Ovary (tissue), 9 donors: ENCODE results near the gene SAMD1. TPM values are rescaled to one million over a fixed set of nuclear protein-coding genes. Genes with fewer than 3 reads are reported as not detected.

ENCODE experiments used
- DNase-seq, 5 donors: peaks; one replicate each; pipeline ENCODE4 v3.0.0-alpha.2; 2019 to 2020
- H3K27ac ChIP-seq, 2 donors: fragments of 200-600 bp; one replicate each; pipeline versions ENCODE4 v1.5.1 to v1.8.0; 2019 to 2022
- H3K27me3 ChIP-seq: fragments of 200-600 bp; one replicate; pipeline ENCODE4 v1.8.0; 2022
- H3K36me3 ChIP-seq: fragments of 200-600 bp; sonication (generic); one replicate; pipeline ENCODE4 v1.5.1; 2019
- H3K4me1 ChIP-seq: one replicate; pipeline ENCODE4 v1.8.1; 2013; ENCODE audit warnings: mild to moderate bottlenecking, moderate library complexity; ENCODE audit not compliant: insufficient read depth
- H3K4me3 ChIP-seq: fragments of 200-600 bp; sonication (generic); one replicate; pipeline ENCODE4 v1.5.1; 2017
- H3K9me3 ChIP-seq, 2 donors: fragments of 200-600 bp in 1 of 2; sonication (generic) in 1 of 2; one replicate each; pipeline versions ENCODE4 v1.5.1 to v1.8.1; 2013 to 2019; ENCODE audit warnings: mild to moderate bottlenecking in 1 of 2, moderate library complexity in 1 of 2
- CTCF ChIP-seq, 3 donors: fragments of 450-650 bp in 2 of 3; fragments of 200-600 bp in 1 of 3; IDR thresholded peaks; one replicate each; pipeline versions ENCODE4 v1.5.1 to v1.8.0; 2016 to 2022; ENCODE audit warnings: antibody characterized with exemption in 3 of 3, mild to moderate bottlenecking in 1 of 3
- EP300 ChIP-seq: sonication (generic); formaldehyde crosslinking; IDR thresholded peaks from one replicate; pipeline ENCODE4 v1.6.1; 2017; ENCODE audit warnings: antibody characterized with exemption
- POLR2A ChIP-seq: fragments of 450-650 bp; IDR thresholded peaks from one replicate; pipeline ENCODE4 v1.6.1; 2017; ENCODE audit warnings: antibody characterized with exemption, mild to moderate bottlenecking, moderate library complexity
- WGBS, 3 donors: extraction: QIAGEN DNeasy Blood & Tissue Kit in 1 of 3; methylation state at CpG; one replicate each; pipeline versions ENCODE4 v1.1.5 to v1.1.7; 2013 to 2017; 5-methylcytosine and 5-hydroxymethylcytosine counted together
- intact Hi-C, 4 donors: fragments of 100-400 bp; cut with DNase I; formaldehyde crosslinking; loops; one replicate each; pipeline versions ENCODE4 v1.11.0 to v1.15.1; 2022 to 2023
- polyA plus RNA-seq, 2 donors: library from polyadenylated mRNA; stranded (reverse); fragments of 200-250 nt in 1 of 2; fragments of 350-450 nt in 1 of 2; fragmentation: Illumina TruSeq in 1 of 2; extraction: RNeasy Lipid Tissue Mini Kit (QIAGEN cat#74804) in 1 of 2; gene quantifications; one replicate each; pipeline ENCODE4 v1.2.3, GENCODE V29; 2013 to 2014
- total RNA-seq, 7 donors: library from RNA; depleted of rRNA in 2 of 7; stranded (reverse); fragments of >200 nt in 2 of 7; fragmentation: NEBNext Ultra II Directional in 3 of 7; extraction: Animal tissue kit (Norgen Biotek cat#: 25700) in 3 of 7; gene quantifications; one replicate each; pipeline versions ENCODE4 v1.1.0 to v1.2.4, GENCODE V29; 2016 to 2023
- donor health status: DM: no; HTN: no; CAD: no; lungs with moderate emphysema.
- donor health status: DM: no; HTN: no; CAD: no.
- donor health status: Bipolar disorder and iron deficiency.
- donor health status: DM: yes; HTN: yes; CAD: no.
- donor health status: DM: no; HTN: no; CAD: no.
- donor health status: DM: yes; HTN: yes; CAD: no.

SAMD1 gene
- total and polyA plus RNA-seq, 9 donors: 10.5 to 68.3 (median 37.4) TPM

- DNase-seq: no peak
- H3K36me3 ChIP-seq: no peaks in the 10 kb centered on the region
- H3K9me3 ChIP-seq: no peaks in the 10 kb centered on the region
- H3K27ac ChIP-seq: no peak overlapping the region
- WGBS, 3 donors: 76 to 90% (median 79%) methylated on average over 3 of the region's 3 CpGs
- H3K4me3 ChIP-seq: no peak overlapping the region
- intact Hi-C loops: no loop called here
- H3K27me3 ChIP-seq: no peaks in the 10 kb centered on the region
- peaks cover 4% of the 10 kb centered on the region for H3K4me1 ChIP-seq
- no peak for TF ChIP-seq POLR2A
- TF ChIP-seq EP300: no peak
- no peak for TF ChIP-seq CTCF (IDR thresholded peaks at IDR 0.05)
Measured at GRCh38 chr19:14055396-14055795, 35.2 kb downstream of the SAMD1 start.

GRCh38 chr19:14054721-14055120, 35.8 kb downstream of the SAMD1 start:
- Histone ChIP-seq H3K9me3 (no peaks in the 10 kb centered on the region), H3K27me3 (no peaks in the 10 kb centered on the region), H3K4me3 (no peak overlapping the region), H3K36me3 (no peaks in the 10 kb centered on the region), H3K4me1 (peaks cover 4% of the 10 kb centered on the region), H3K27ac (no peak overlapping the region)
- TF ChIP-seq EP300 (no peak), CTCF (IDR thresholded peaks at IDR 0.05) (no peak), POLR2A (no peak)
- no peak for DNase-seq
- 69 to 72% (median 70%) methylated on average over 11 of the region's 11 CpGs for WGBS, 3 donors
- intact Hi-C loops: no loop called here

GRCh38 chr19:14054099-14054498, 36.5 kb downstream of the SAMD1 start:
- Histone ChIP-seq H3K4me3 (no peak overlapping the region), H3K27me3 (no peaks in the 10 kb centered on the region), H3K27ac (no peak overlapping the region), H3K36me3 (no peaks in the 10 kb centered on the region), H3K9me3 (no peaks in the 10 kb centered on the region), H3K4me1 (peaks cover 4% of the 10 kb centered on the region)
- WGBS, 3 donors: 77 to 93% (median 88%) methylated on average over 6 of the region's 6 CpGs
- no peak for DNase-seq
- intact Hi-C loops: no loop called here
- TF ChIP-seq EP300 (no peak), POLR2A (no peak), CTCF (IDR thresholded peaks at IDR 0.05) (no peak)

- no peaks in the 10 kb centered on the region for H3K36me3 ChIP-seq
- no peaks in the 10 kb centered on the region for H3K27me3 ChIP-seq
- no peak overlapping the region for H3K4me3 ChIP-seq
- TF ChIP-seq EP300 (no peak), POLR2A (no peak), CTCF (IDR thresholded peaks at IDR 0.05) (no peak)
- H3K27ac ChIP-seq: no peak overlapping the region
- intact Hi-C loops: no loop called here
- no peak for DNase-seq
- peaks cover 4% of the 10 kb centered on the region for H3K4me1 ChIP-seq
- WGBS, 3 donors: 94 to 95% (median 94%) methylated on average over 10 to 11 of the region's 11 CpGs
- no peaks in the 10 kb centered on the region for H3K9me3 ChIP-seq
Measured at GRCh38 chr19:14053500-14053899, 37.1 kb downstream of the SAMD1 start.

GRCh38 chr19:14053032-14053431, 37.5 kb downstream of the SAMD1 start:
- Histone ChIP-seq H3K9me3 (no peaks in the 10 kb centered on the region), H3K27me3 (no peaks in the 10 kb centered on the region), H3K4me3 (no peak overlapping the region), H3K27ac (no peak overlapping the region), H3K4me1 (peaks cover 4% of the 10 kb centered on the region), H3K36me3 (no peaks in the 10 kb centered on the region)
- no peak for DNase-seq
- no peak for TF ChIP-seq CTCF (IDR thresholded peaks at IDR 0.05)
- TF ChIP-seq POLR2A: no peak
- TF ChIP-seq EP300: no peak
- WGBS, 3 donors: 94 to 96% (median 95%) methylated on average over 3 of the region's 3 CpGs
- intact Hi-C loops: no loop called here
